Measurements from ENCODE around the gene SIM2.

The SIM2 gene

DNA sequence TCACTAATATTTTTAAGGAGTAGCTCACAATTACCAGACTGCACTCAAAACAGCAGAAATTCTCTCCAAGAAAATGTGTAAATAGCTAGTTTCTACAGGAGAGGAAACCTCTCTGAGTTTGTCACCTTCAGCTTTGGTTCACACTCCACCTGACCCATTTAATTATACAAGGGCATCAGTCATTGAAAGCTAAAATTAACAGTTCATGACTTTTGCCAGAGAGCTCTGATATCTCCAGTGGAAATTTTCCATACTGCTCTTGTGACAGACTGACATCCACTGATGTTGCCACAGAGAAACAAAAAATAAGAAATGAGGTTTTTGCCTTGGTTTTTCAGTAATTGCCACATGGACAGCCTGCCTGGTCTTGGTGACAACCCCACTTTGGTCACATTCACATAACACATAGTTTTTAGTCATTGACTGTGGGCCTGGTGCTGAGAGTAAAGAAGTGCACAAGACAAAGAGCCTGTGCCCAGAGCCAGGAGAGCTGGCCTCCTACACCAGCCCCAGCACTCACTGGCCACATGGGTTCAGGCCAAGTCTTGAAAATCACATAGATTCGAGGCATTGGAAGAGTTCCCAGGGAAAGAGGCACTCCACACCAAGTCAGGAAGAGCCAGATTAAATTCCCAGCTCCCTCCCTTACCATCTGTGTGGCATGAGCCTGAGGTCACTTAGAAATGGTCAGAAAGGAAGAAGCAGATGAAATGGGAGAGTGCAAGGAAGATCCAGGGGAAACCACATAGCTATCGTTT is 13.8 kb upstream of the SIM2 start:
- DNase-seq (ENCODE audit: low spot score) = no peak

DNA sequence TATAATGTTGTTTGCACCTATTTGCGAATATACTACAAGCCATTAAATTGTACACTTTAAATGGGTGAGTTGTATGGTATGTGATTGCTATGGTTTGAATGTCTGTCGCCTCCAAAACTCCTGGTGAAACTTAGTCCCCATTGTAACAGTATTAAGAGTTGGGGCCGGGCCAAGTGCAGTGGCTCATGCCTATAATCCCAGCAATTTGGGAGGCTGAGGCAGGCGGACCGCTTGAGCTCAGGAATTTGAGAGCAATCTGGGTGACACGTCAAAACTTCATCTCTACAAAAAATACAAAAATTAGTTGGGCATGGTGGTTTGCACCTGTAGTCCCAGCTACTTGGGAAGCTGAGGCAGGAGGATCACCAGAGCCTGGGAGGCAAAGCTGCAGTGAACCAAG is 12.0 kb upstream of the SIM2 start:
- DNase-seq (ENCODE audit: low spot score) = no peak

DNA sequence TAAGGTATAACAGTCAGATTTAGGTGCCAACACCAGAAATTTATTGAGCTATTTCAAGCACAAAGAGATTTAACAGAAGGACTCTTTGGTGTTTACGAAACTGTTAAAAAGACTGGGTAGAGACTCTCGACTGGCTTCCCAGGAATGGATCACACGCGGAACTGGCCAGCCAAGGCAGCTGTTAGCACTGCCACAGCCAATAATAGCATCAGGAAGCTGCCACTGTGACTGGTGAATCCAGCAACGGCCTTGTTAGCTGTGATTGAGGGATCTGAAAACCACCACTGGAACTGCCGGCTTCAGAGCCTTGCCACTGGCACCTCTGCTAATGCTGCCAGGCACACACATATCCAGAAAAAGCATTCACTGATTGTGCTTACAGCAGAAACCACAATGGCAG is 10.6 kb upstream of the SIM2 start:
- no peak for DNase-seq (ENCODE audit: low spot score)

DNA sequence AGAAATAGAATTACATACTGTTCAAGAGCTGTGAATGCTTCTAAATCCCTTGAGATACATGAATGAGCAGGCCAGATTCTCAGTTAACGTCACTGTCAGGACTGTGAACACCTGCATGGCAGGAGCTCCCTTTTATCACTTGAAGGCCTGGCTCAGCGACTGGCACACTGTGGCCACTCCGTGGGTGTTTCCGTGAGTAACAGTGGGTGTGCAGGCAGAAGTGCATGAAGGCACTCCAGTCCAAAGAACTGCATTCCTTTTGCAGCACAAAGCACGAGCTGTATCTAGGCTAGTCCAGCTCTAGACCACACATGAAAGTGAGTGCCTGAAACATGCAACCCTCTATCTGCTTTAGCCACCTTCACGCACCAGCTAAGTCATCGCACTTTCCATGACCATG is 9.6 kb upstream of the SIM2 start:
- no peak for DNase-seq (ENCODE audit: low spot score)

DNA sequence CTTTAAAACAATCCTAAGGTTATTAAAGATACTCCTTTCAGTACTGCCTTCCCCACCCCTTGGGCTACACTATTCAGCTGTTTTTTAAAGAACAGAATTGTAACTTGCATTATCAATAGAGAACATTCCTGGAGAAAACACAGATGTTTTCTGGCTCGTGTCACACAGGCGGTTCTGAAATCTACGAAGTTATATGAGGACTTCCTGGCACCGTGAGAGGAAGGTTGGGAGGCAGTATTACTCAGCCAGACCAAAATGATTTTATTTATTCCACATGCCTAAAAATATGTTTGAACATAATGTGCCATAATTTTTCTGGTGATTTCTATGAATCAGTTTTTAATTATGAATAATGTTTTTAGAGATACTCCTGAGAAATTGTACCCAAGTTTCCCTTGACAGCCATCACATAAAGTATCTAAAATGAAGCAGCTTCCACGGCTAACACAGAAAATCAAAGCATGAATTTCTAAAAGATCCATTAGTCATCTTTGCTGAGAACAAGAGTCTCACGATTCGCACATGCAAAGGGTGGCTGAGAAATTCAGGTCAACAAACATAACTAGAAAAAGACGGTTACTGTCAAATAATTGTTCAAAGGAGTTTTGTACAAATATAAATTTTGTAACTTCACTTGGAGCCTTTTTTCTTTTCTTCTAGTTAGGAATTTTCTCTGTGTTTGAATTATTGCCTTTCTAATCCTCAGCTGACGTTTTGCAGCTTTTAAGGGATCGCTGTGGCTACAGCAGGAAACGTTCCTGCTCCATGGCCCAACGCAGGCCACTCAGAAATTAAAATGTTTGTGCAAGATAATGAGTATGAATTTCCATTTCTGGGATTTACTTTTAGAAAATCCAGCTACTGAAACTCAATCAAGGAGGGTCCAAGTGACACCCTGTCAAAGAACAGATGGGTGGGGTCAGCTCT is 8.0 kb upstream of the SIM2 start:
- no peak for DNase-seq (ENCODE audit: low spot score)

DNA sequence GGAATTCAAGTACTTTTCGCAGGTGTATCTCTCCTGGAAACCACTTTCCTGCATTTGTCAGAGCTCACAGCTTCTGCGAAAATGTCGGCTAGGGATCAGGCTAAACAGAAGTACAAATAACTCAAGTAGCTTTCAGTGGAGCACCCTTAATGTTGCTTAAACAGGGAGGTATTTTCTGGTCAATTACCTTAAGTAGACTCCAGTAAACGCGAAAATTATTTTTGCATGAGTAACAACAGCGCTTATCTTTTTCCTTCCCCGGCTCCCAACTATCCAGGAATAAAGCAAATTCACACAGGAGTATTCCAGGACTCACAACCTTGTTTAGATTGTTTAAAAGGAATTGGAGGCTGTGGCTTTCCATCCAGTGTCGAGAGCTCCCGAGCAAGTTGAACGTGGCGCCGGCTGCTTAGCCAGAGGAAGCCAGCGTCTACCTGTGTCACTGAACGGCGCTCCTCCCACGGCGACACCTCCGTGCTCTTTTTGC is 7.3 kb upstream of the SIM2 start:
- DNase-seq (ENCODE audit: low spot score) = no peak

DNA sequence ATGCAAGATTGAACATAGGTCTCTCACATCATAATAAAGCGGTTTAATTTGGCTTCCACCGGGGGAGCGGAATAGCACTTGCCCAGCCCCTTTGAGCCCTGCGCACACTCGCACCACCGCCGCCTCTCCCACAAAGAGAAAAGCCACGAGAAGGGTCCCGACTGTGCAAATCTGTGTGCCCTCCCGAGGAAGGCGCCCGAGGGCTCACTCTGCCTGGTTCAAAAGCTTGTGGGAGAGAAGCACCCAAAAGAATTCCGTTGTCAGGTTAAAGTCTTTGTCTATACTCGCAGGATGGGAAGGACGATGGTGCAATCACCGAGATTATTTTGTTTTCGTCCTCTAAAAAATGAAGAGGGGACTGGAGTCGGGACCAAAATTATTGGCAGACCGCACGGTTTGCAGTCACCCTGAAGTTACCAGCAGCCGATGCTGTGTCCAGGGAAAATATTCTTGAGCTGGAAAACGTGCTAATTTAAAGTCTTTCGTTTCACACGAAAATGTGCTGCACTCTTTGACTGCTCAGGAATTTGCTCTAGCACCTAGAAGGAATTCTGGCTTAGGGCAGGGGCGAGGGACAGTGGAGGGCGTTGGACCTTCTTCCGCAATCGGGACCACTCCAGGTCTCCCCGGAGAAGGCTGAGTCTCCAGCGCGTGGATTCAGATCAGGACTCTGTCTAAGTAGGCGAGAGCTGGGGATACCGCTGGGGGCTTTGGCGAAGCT is 6.6 kb upstream of the SIM2 start:
- DNase-seq (ENCODE audit: low spot score) = no peak

DNA sequence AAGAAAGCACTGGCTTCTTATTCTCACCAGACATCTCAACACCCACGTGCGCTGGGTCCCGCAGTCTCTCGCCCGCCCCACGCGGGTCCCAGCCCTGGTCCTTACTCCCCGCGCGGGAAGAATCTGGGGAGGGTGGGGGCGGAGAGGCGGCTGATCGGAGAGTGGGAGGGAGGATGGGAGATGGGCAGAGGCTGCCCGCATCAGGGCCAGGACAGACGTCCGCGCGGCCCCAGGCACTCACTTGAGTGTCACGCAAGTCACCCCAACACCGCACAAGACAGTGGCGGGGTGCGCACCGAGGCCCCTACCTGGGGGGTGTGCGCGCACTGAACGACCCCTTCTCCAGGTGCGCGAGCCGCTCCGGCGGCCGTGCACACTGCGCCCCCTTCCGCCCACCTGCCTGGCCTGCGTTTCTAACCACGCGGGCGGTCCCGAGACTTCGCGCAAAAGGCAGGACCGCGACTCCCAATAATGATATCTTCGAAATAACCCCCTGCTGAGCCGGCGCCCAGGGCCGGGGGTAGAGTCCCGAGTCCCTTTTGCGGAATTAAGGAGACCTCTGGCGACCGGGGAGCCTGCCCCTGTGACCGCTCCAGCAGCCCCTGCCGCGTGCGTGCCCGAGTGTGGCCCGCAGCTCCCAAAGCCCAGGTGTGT is 6.0 kb upstream of the SIM2 start:
- no peak for DNase-seq (ENCODE audit: low spot score)

DNA sequence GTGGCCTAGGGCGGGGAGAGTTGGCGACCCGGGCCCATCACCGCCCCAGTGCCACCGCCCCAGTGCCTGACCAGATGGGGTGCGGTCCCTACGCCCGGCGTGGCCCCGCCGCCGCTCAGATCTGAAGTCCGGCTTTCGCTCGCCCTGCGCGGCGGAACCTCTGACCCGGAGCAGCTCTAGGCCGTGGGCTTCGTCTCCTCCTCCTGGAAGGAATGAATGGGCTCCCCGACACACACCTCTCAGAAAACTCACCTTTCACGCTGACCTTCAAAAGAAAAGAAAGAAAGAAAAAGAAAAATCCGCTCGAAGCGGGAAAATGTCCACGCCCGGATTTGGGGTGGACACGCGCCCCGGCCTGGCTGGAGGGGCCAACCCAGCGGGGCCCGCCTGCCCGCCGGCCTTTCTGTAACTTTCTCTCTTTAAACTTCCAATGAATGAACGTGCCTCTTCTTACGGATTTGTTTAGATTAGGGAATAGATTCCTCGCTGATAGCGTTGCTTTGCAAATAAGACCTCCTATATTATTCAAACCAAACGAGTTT is 5.4 kb upstream of the SIM2 start:
- DNase-seq (ENCODE audit: low spot score) = no peak

DNA sequence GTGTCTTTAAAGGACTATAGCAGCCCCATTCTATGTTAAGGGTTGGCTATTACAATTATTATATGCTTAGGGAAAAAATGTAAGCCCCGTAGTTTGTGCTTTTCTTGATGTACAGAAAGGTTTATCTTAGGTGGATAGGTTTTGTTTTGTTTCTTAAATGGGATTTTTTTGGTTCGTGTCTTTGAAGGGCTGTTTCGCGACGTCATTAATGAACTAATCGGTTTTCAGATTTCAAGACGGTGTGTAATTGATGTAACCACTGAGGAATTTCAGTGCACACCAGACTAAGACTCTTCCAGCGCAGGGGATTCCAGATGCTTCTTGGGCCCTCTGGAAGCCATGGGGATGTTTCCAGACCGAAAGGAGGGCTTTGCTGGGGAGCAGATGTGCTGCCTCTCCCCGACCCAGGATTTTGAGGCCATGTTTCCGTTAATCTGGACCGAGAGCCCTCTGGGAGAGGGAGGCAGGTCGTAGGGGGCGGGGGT is 4.8 kb upstream of the SIM2 start:
- no peak for DNase-seq (ENCODE audit: low spot score)

DNA sequence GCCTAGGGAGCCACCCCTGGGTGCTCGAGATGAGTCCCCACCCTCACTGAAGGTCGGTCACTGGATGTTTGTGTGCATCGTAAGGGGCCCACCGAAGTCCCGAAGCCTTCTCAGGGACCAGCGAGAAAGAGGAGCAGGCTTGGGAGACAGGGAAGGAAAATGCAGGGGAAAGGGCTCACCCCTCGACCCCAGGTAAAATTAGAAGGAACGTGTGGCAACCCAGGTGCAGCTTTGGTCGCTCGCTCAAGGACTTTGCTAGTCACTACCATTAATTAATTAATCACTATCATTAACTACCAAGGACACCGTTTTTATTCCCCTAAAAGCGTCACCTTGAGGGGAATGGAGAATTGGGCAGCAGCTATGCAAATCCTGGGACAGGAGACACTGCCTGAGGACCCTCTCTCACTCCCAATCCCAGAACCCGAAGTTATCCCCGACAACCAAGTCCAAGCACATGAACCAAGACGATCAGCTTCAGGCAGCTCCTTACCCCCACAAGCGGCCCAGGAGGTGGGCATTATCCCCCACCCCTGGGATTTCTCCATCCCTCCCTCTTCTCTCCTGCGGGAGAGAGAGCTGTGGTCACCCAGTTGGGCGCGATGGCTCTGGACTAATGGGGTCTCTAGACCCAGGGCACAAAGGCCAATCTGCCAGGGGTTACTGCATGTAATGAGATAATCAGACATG is 4.2 kb upstream of the SIM2 start:
- DNase-seq (ENCODE audit: low spot score) = no peak

DNA sequence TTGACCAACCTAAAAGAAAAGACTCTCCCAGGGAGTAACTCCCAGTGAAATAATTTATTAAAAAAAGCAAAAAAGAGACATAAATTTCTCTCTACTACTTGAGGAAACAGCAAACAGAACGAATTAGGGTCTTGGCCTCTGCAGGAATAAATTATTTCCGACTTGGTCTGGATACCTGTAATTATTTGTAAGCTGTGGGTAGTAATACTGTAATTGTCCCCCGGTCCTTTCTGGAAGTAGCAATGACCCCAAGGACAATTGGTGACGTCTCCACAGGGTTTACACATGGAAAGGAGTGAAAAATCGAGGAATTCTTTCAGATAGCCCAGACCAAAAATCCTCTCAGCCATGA is 3.7 kb upstream of the SIM2 start:
- no peak for DNase-seq (ENCODE audit: low spot score)

DNA sequence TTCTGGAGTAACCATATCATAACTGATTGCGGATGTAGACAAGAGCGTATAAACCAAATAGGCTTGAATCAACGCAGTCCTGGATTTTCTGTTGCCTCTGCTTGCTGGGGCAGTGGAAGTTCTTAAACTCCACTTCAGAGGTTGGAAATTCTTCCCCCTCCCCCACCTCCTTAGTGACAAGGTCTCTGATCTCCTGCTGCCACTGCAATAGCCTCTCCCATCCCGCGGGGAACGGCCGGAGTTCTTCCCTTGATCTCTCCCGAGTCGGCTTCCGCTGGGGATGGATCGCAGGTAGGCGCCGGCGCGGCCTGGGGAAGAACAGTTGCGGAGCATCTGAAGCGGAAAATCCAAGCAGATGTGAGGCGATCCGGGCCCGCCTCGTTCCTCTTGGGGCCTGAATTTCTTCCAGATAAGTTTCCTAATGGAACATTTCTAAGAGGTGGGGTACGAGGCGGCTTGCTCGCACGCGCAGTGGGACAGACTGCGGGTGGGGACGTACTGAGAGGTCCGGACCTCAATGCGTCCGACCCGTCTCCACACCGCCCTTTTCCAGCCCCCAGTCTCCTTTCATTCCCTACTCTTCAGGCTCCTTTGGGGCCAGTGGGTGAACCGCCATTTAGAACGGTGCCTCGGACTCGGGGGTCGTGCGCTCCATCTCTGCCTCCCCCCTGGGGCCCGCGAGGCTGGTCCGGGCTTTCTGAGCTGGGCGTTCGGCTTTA is 3.1 kb upstream of the SIM2 start:
- no peak for DNase-seq (ENCODE audit: low spot score)

DNA sequence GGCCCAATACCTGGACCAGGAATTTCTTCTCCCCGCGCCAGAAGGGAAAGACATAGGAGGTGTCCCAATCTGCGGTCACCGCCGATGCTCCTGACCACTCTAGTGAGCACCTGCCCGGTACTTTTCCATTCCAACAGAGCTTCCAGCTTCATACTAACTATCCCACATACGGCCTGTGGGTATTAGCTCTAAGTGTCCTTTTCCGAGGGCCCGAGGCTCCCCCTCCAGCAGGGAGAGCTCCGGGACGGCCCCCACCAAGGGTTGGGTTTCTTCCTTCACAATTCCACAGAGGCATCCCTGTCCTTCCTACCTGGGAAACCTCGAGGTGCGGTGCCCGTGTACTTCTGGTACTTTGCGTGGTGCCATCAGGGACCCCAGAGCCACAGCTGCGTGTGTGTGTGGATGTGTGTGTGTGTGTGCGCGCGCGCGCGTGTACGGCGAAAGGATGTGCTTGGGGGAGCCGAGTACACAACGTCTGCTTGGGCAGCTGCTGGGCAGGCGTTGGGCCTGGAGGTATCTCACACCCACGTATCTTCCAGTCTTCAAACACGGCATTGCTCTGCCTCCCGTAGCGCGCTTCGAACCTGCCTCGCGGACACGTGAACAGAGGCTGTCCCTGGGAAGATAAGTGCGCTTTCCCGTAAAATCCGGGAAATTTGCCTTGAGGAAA is 2.4 kb upstream of the SIM2 start:
- no peak for DNase-seq (ENCODE audit: low spot score)

DNA sequence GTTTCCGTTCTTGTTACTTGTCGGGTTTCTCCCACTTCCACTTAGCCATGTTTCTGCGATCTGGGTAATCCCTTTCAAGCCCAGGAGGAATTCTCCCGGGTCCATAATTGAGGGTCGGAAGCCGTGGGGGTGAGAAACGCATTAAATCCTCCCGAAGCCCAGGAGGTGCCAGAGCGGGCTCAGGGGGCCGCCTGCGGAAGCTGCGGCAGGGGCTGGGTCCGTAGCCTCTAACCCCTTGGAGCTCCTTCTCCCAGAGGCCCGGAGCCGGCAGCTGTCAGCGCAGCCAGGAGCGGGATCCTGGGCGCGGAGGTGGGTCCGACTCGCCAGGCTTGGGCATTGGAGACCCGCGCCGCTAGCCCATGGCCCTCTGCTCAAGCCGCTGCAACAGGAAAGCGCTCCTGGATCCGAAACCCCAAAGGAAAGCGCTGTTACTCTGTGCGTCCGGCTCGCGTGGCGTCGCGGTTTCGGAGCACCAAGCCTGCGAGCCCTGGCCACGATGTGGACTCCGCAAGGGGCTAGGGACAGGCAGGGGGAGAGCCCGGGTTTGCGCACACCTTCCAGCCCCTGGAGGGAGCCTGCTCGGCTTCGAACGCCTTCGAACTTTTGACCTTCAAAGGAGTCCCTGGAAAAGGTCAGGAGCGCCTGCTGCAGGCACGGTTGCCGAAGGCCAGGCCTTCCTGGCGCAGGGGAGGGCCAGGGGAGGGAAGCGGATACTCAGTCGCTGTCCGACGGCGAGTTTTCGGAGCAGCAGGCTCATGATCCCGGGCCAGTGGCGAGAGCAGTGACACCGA is 1.7 kb upstream of the SIM2 start:
- no peak for DNase-seq (ENCODE audit: low spot score)

DNA sequence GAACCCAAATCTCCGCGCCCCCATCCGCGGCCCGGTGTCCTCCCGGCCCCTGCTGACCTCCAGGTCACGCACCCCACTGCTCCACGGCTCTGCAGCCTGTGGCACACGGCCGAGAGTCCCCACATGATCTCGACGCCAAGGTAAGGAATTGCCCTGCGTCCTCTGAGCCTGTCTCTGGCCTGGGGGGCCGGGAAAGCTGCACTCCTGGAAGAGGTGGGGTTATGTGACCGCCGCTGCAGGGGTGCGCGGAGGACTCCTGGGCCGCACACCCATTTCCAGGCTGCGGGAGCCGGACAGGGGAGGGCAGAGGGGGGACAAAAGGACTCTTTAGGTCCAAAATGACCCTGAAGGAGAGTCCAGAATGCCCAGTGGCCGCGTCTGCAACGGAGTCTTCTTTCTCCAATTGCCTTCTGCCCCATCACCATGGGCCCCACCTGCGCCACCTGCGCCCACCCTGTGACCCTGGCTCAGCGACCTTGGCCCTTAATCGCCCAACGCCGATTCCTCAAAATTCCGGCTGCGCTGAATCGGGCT is 997 bp upstream of the SIM2 start:
- DNase-seq (ENCODE audit: low spot score) = no peak

DNA sequence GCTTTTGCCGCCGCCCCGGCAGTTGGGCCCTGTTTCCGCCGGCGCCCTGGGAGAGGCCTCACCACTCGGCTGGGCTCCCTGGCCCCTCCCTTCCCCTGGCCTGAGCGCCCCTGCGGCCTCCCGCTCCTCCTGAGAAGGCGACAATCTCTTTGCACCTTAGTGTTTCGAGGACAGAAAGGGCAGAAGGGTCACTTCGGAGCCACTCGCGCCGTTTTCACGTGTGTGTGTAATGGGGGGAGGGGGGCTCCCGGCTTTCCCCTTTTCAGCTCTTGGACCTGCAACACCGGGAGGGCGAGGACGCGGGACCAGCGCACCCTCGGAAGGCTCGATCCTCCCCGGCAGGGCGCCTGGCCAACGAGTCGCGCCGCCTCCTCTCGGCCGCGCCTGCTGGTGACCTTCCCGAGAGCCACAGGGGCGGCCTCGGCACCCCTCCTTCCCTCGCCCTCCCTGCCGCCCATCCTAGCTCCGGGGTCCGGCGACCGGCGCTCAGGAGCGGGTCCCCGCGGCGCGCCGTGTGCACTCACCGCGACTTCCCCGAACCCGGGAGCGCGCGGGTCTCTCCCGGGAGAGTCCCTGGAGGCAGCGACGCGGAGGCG is 432 bp upstream of the SIM2 start:
- no peak for DNase-seq (ENCODE audit: low spot score)

DNA sequence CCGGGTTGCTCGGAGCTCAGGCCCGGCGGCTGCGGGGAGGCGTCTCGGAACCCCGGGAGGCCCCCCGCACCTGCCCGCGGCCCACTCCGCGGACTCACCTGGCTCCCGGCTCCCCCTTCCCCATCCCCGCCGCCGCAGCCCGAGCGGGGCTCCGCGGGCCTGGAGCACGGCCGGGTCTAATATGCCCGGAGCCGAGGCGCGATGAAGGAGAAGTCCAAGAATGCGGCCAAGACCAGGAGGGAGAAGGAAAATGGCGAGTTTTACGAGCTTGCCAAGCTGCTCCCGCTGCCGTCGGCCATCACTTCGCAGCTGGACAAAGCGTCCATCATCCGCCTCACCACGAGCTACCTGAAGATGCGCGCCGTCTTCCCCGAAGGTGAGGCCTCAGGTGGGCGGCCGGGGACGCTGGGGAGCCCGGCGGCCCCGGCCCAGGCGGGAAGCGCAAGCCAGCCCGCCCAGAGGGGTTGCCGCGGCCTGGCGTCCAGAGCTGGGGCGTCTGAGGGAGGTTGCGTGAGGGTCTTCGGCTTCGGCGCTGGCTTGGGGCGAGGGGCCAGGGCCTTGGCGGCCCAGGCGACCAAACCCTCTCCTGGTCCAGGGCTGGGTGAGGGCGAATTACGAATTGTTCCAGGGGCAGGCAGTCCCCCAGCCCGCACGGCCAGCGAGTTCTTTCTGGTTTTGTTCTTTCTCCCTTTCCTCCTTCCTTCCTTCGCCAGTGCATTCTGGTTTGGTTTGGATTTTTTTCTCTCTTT is 805 bp downstream of the SIM2 start:
- DNase-seq (ENCODE audit: low spot score) = no peak
